ENCODE data around the gene ME1. TPM values are rescaled to one million over a fixed set of nuclear protein-coding genes. Genes with fewer than 3 reads are reported as not detected.
A peak's percentile ranks its signal among the peaks of the same experiment; 100 is the strongest.

The ME1 gene
- not detected for total RNA-seq

GRCh38 chr6:83430611-83431544 lies at the start of gene ME1:
Gene ME1, minus strand, starts transcription at chr6:83431051. Its CDS starts 97 bp downstream, at chr6:83430954.
- Mint-ChIP-seq H3K27ac (no peak within 1 kb of the TSS), H3K9me3 (no peaks in the 10 kb centered on the region), H3K4me1 (no peaks in the 10 kb centered on the region), H3K4me3 (no peak within 1 kb of the TSS), H3K27me3 (peaks cover 42% of the 10 kb centered on the region), H3K36me3 (no peaks in the 10 kb centered on the region)
- peak; percentile 19 for DNase-seq

GRCh38 chr6:83480470-83480869 lies 49.6 kb upstream of the ME1 start:
- DNase-seq = no peak
- H3K27me3 Mint-ChIP-seq = peaks cover 8% of the 10 kb centered on the region
- H3K4me3 Mint-ChIP-seq = no peak overlapping the region
- H3K36me3 Mint-ChIP-seq = no peaks in the 10 kb centered on the region
- H3K27ac Mint-ChIP-seq = no peak overlapping the region
- H3K4me1 Mint-ChIP-seq = no peaks in the 10 kb centered on the region
- H3K9me3 Mint-ChIP-seq = no peaks in the 10 kb centered on the region

GRCh38 chr6:83479389-83479788 lies 48.5 kb upstream of the ME1 start:
- no peaks in the 10 kb centered on the region for H3K36me3 Mint-ChIP-seq
- H3K4me3 Mint-ChIP-seq = no peak overlapping the region
- H3K27ac Mint-ChIP-seq = no peak overlapping the region
- no peaks in the 10 kb centered on the region for H3K4me1 Mint-ChIP-seq
- no peak for DNase-seq
- H3K27me3 Mint-ChIP-seq = peaks cover 8% of the 10 kb centered on the region
- no peaks in the 10 kb centered on the region for H3K9me3 Mint-ChIP-seq

GRCh38 chr6:83476971-83477370 lies 46.1 kb upstream of the ME1 start:
- no peaks in the 10 kb centered on the region for H3K9me3 Mint-ChIP-seq
- H3K36me3 Mint-ChIP-seq = no peaks in the 10 kb centered on the region
- no peak overlapping the region for H3K4me3 Mint-ChIP-seq
- H3K4me1 Mint-ChIP-seq = no peaks in the 10 kb centered on the region
- no peak overlapping the region for H3K27ac Mint-ChIP-seq
- DNase-seq = no peak
- H3K27me3 Mint-ChIP-seq = peaks cover 5% of the 10 kb centered on the region

- Mint-ChIP-seq H3K36me3 (no peaks in the 10 kb centered on the region), H3K4me3 (no peak overlapping the region), H3K4me1 (no peaks in the 10 kb centered on the region), H3K9me3 (no peaks in the 10 kb centered on the region), H3K27me3 (no peaks in the 10 kb centered on the region), H3K27ac (no peak overlapping the region)
- DNase-seq = no peak
Observed at GRCh38 chr6:83474309-83474708, 43.5 kb upstream of the ME1 start.

- H3K27me3 Mint-ChIP-seq = no peaks in the 10 kb centered on the region
- no peak overlapping the region for H3K27ac Mint-ChIP-seq
- no peak for DNase-seq
Observed at GRCh38 chr6:83472767-83473166, 41.9 kb upstream of the ME1 start.

GRCh38 chr6:83470587-83470986 lies 39.7 kb upstream of the ME1 start:
- no peak for DNase-seq
- H3K4me1 Mint-ChIP-seq = no peaks in the 10 kb centered on the region
- no peak overlapping the region for H3K4me3 Mint-ChIP-seq
- no peaks in the 10 kb centered on the region for H3K36me3 Mint-ChIP-seq
- peaks cover 3% of the 10 kb centered on the region for H3K27me3 Mint-ChIP-seq
- no peak overlapping the region for H3K27ac Mint-ChIP-seq
- H3K9me3 Mint-ChIP-seq = no peaks in the 10 kb centered on the region

More at GRCh38 chr6:83472767-83473166, 41.9 kb upstream of the ME1 start:
- Mint-ChIP-seq H3K4me1 (no peaks in the 10 kb centered on the region), H3K36me3 (no peaks in the 10 kb centered on the region), H3K4me3 (no peak overlapping the region), H3K9me3 (no peaks in the 10 kb centered on the region)

GRCh38 chr6:83470001-83470400 lies 39.1 kb upstream of the ME1 start:
- no peaks in the 10 kb centered on the region for H3K36me3 Mint-ChIP-seq
- no peaks in the 10 kb centered on the region for H3K9me3 Mint-ChIP-seq
- no peak overlapping the region for H3K4me3 Mint-ChIP-seq
- DNase-seq = no peak
- no peaks in the 10 kb centered on the region for H3K4me1 Mint-ChIP-seq
- H3K27me3 Mint-ChIP-seq = peaks cover 3% of the 10 kb centered on the region
- no peak overlapping the region for H3K27ac Mint-ChIP-seq

GRCh38 chr6:83467620-83468036 lies 36.8 kb upstream of the ME1 start:
- Mint-ChIP-seq H3K4me3 (no peak overlapping the region), H3K36me3 (no peaks in the 10 kb centered on the region), H3K4me1 (no peaks in the 10 kb centered on the region), H3K9me3 (no peaks in the 10 kb centered on the region), H3K27ac (no peak overlapping the region), H3K27me3 (peaks cover 3% of the 10 kb centered on the region)
- no peak for DNase-seq

GRCh38 chr6:83466328-83466727 lies 35.5 kb upstream of the ME1 start:
- Mint-ChIP-seq H3K36me3 (no peaks in the 10 kb centered on the region), H3K9me3 (no peaks in the 10 kb centered on the region), H3K4me1 (no peaks in the 10 kb centered on the region), H3K27ac (no peak overlapping the region), H3K27me3 (peaks cover 3% of the 10 kb centered on the region), H3K4me3 (no peak overlapping the region)
- DNase-seq = no peak

GRCh38 chr6:83464381-83465140 lies 33.7 kb upstream of the ME1 start:
- Mint-ChIP-seq H3K36me3 (no peaks in the 10 kb centered on the region), H3K27me3 (peaks cover 3% of the 10 kb centered on the region), H3K9me3 (no peaks in the 10 kb centered on the region), H3K4me3 (no peak overlapping the region), H3K27ac (no peak overlapping the region), H3K4me1 (no peaks in the 10 kb centered on the region)
- no peak for DNase-seq

GRCh38 chr6:83463886-83464285 lies 33.0 kb upstream of the ME1 start:
- H3K9me3 Mint-ChIP-seq = no peaks in the 10 kb centered on the region
- peaks cover 3% of the 10 kb centered on the region for H3K27me3 Mint-ChIP-seq
- no peak overlapping the region for H3K27ac Mint-ChIP-seq
- H3K4me3 Mint-ChIP-seq = no peak overlapping the region
- no peaks in the 10 kb centered on the region for H3K4me1 Mint-ChIP-seq
- no peaks in the 10 kb centered on the region for H3K36me3 Mint-ChIP-seq
- DNase-seq = no peak

GRCh38 chr6:83462524-83462923 lies 31.7 kb upstream of the ME1 start:
- no peak for DNase-seq
- Mint-ChIP-seq H3K27me3 (peaks cover 3% of the 10 kb centered on the region), H3K4me1 (no peaks in the 10 kb centered on the region), H3K27ac (no peak overlapping the region), H3K4me3 (no peak overlapping the region), H3K9me3 (no peaks in the 10 kb centered on the region), H3K36me3 (no peaks in the 10 kb centered on the region)

- Mint-ChIP-seq H3K27ac (no peak overlapping the region), H3K9me3 (no peaks in the 10 kb centered on the region), H3K4me3 (no peak overlapping the region), H3K36me3 (no peaks in the 10 kb centered on the region), H3K27me3 (no peaks in the 10 kb centered on the region), H3K4me1 (no peaks in the 10 kb centered on the region)
- DNase-seq = no peak
Observed at GRCh38 chr6:83461438-83461837, 30.6 kb upstream of the ME1 start.

GRCh38 chr6:83459663-83460062 lies 28.8 kb upstream of the ME1 start:
- H3K36me3 Mint-ChIP-seq = no peaks in the 10 kb centered on the region
- no peaks in the 10 kb centered on the region for H3K9me3 Mint-ChIP-seq
- DNase-seq = no peak
- no peak overlapping the region for H3K27ac Mint-ChIP-seq
- H3K4me3 Mint-ChIP-seq = no peak overlapping the region
- no peaks in the 10 kb centered on the region for H3K4me1 Mint-ChIP-seq
- H3K27me3 Mint-ChIP-seq = no peaks in the 10 kb centered on the region
